Activated gamma-delta T cell (primary cell): ENCODE data around the gene ZNF839.

Source experiments
- DNase-seq: peaks from one replicate; lab custom pipeline; 2025; lab: John Stamatoyannopoulos, UW

ZNF839 gene

DNA sequence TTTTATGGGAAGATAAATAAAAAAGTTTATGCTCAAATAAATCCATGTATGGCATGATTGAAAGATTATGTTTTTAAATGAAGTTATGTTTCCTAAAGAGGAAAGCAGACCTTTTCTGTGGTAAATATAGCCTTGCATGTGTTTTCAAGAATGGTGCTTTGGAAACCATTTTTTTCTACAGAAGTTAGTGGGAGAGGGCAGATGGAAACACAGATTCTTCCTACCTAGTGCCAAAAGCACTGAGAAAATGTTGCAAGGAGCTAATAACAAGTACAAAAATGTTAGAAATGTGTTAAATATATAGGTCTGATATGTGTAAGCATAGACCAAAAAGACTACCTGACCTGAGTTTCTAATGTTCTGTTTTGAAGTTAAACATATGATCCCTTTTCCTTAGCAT lies 67.5 kb downstream of the ZNF839 start:
- DNase-seq, result no peak

DNA sequence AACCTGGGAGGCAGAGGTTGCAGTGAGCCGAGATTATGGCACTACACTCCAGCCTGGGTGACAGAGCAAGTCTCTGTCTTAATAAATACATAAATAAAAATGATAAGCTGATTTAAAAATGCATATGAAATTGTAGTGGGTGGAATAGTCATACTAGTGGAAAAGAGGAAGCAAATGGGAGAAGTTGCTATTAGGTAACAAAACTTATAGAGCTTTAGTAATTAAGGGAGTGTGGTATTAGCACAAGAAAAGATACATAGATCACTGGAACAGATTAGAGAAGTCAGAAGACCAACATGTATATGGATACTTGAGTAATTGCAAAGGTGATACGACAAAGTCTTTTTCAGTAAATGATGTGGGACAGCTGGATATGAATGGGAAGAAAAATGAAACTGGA lies 69.7 kb downstream of the ZNF839 start:
- DNase-seq, result no peak

DNA sequence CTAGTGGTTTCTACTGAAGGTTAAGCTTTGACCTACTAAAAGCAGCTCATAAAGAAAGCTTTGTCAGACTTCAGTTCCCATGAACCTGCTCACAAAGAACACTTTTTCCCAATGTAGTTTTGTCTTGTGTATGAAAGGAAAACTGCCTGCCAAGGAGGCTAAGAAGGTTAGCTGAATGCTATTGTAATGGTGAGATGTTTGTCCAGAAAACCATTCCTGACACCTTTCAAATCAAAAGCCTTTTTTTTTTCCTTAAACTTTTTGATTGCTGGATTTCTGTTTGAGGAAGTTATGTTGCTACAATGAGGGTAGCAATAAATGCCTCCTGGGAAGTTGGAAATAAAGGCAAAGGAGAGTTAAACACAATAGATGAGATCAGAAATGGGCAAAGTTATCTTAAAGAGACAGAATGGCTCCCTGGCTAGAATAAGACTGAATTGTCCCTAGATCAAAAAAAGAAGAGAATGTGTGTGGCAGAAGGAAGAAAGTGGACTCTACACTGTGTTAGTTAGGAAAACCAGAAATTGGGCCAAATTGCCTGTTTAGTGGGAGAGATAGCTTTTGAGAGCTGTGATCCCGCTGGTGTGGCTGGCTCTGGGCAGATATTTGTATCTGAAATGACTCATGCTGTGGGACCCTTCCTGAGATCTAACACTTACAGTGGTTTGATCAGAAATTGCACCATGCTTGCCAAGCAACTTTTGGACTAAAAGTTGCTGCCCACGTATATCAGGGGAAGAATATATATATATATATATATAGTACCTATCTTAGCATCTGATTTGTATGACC lies 70.7 kb downstream of the ZNF839 start:
- DNase-seq, result no peak
